B cell (primary cell): Measurements from ENCODE around the gene ZNF609.

Source experiments
- CTCF ChIP-seq: fragments of 200-600 bp; IDR thresholded peaks from one replicate; pipeline ENCODE4 v1.8.0; 2022; ENCODE audit warnings: antibody characterized with exemption, mild to moderate bottlenecking
- EZH2 ChIP-seq: IDR thresholded peaks from 2 replicates; pipeline ENCODE4 v1.6.1; 2012; ENCODE audit warnings: borderline replicate concordance, low read depth, mild to moderate bottlenecking, moderate library complexity, low read length; ENCODE audit not compliant: insufficient read depth, poor library complexity, severe bottlenecking

- TF ChIP-seq CTCF, result no peak
- TF ChIP-seq EZH2, result no peak
Observed at GRCh38 chr15:64443016-64443415, 17.4 kb upstream of the ZNF609 start.
